Common myeloid progenitor, CD34-positive (primary cell): ENCODE data around the gene AREG.
A peak's percentile ranks its signal among the peaks of the same experiment; 100 is the strongest.

Experiments used
- CTCF ChIA-PET: fragments of 350-600 bp; sonication (Branson Sonifier 250); formaldehyde crosslinking; loops from one replicate; lab custom pipeline; 2021; ENCODE audit warnings: antibody characterized with exemption; lab: Charles Lee
- POLR2A ChIA-PET: fragments of 350-600 bp; sonication (Branson Sonifier 250); formaldehyde crosslinking; loops from one replicate; lab custom pipeline; 2021; ENCODE audit warnings: antibody characterized with exemption; lab: Charles Lee
- DNase-seq, 3 donors: peaks; one replicate each; pipeline versions ENCODE4 v3.0.0 to v3.0.0-alpha.2; 2013
- H3K27ac ChIP-seq, 2 experiments: 1 replicate in 1 of 2; 2 replicates in 1 of 2; pipeline ENCODE4 v1.7.0; 2013; ENCODE audit warnings: inconsistent platforms in 2 of 2, low read length in 2 of 2, mild to moderate bottlenecking in 2 of 2, low read depth in 1 of 2, moderate library complexity in 1 of 2; ENCODE audit not compliant: severe bottlenecking in 2 of 2, insufficient read depth in 1 of 2, poor library complexity in 1 of 2
- H3K27me3 ChIP-seq, 5 experiments: replicated peaks in 2 of 5; 1 replicate in 3 of 5; 2 replicates in 2 of 5; pipeline versions ENCODE4 v1.6.1 to v1.7.0; 2013; ENCODE audit warnings: low read length in 4 of 5, mild to moderate bottlenecking in 2 of 5, moderate library complexity in 2 of 5, inconsistent platforms in 1 of 5; ENCODE audit not compliant: insufficient read depth in 5 of 5, control insufficient read depth in 4 of 5
- H3K36me3 ChIP-seq, 4 experiments: 1 replicate in 2 of 4; 2 replicates in 2 of 4; pipeline versions ENCODE4 v1.6.1 to v1.7.0; 2013; ENCODE audit warnings: low read length in 3 of 4, control low read depth in 1 of 4, mild to moderate bottlenecking in 1 of 4; ENCODE audit not compliant: control insufficient read depth in 4 of 4, insufficient read depth in 4 of 4
- H3K4me1 ChIP-seq, 4 experiments: 1 replicate in 3 of 4; 2 replicates in 1 of 4; pipeline versions ENCODE4 v1.6.1 to v1.7.1; 2013; ENCODE audit warnings: low read length in 3 of 4, mild to moderate bottlenecking in 3 of 4, control low read depth in 1 of 4, inconsistent platforms in 1 of 4, moderate library complexity in 1 of 4; ENCODE audit not compliant: control insufficient read depth in 4 of 4, insufficient read depth in 4 of 4; ENCODE audit errors: control extremely low read depth in 1 of 4
- H3K4me3 ChIP-seq, 7 experiments: 1 replicate in 4 of 7; 2 replicates in 3 of 7; pipeline versions ENCODE4 v1.5.1 to v1.7.0; 2013; ENCODE audit warnings: mild to moderate bottlenecking in 7 of 7, low read length in 6 of 7, moderate library complexity in 6 of 7, inconsistent platforms in 2 of 7, low read depth in 2 of 7, control low read depth in 1 of 7; ENCODE audit not compliant: insufficient read depth in 4 of 7, control insufficient read depth in 1 of 7; ENCODE audit errors: extremely low read depth in 1 of 7
- H3K9me3 ChIP-seq, 5 experiments: 1 replicate in 4 of 5; 2 replicates in 1 of 5; pipeline versions ENCODE4 v1.6.1 to v1.7.1; 2013; ENCODE audit warnings: low read length in 4 of 5, mild to moderate bottlenecking in 2 of 5, inconsistent platforms in 1 of 5, low read depth in 1 of 5, moderate library complexity in 1 of 5; ENCODE audit not compliant: control insufficient read depth in 4 of 5, insufficient read depth in 2 of 5; ENCODE audit errors: control extremely low read depth in 1 of 5
- WGBS: methylation state at CpG from one replicate; pipeline ENCODE4 v1.1.5; 2013; ENCODE audit not compliant: insufficient coverage; 5-methylcytosine and 5-hydroxymethylcytosine counted together

The AREG gene

DNA sequence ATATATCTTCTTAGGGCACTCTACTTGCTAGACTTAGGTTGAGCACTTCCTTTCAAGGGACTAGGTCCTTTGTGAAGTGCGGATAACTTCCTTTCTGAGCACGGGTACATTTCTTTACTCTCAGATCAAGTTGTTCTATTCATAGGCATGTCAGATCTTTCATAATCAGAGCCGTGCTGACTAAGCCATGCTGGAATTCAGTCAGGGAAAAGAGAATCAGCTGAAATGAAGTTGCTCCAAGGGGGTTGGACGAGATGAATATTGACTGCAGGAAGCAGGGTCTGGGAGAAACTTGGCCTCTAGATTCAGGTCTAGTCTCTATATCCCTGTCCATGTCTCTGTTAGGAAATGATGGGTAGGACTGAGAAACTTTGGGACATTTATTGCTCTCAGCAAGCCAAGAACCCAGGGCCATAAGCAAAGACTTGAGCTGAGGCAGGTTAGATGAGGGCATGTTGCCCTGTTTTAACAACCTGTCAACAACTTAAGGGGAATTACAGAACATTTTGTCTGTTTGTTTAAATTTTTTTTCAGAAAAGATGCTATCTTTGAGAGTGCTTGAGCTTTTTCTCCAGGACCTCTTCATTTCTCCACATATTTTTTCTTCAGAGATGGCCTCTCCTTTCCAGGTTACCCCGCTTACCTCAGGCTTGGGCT lies 28.3 kb downstream of the AREG start:
- POLR2A ChIA-PET = interaction anchor here (0.8 kb wide), 1 partner anchor 63 kb away, joined by 3 read pairs; no protein-coding TSS in a partner anchor
- Histone ChIP-seq H3K36me3 (no peaks in the 10 kb centered on the region), H3K4me3 (no peak overlapping the region), H3K27me3 (no peaks in the 10 kb centered on the region), H3K9me3 (no peaks in the 10 kb centered on the region), H3K4me1 (peaks cover 0 to 2% (median 0%) of the 10 kb centered on the region in 4 experiments), H3K27ac (no peak overlapping the region)
- WGBS = 89% methylated on average over 5 of the region's 5 CpGs
- no peak for DNase-seq
- CTCF ChIA-PET = interaction anchor here (0.9 to 1.9 kb wide), 2 partner anchors 17 to 60 kb away, joined by 4 read pairs; no protein-coding TSS in a partner anchor

GRCh38 chr4:74474345-74475090 lies 29.6 kb downstream of the AREG start:
- H3K36me3 ChIP-seq = no peaks in the 10 kb centered on the region
- peaks cover 0 to 2% (median 0%) of the 10 kb centered on the region in 4 experiments for H3K4me1 ChIP-seq
- peak in 1 of 3 donors; percentile 23 for DNase-seq
- 38% methylated on average over 3 of the region's 4 CpGs for WGBS
- no peaks in the 10 kb centered on the region for H3K27me3 ChIP-seq
- no peak overlapping the region for H3K4me3 ChIP-seq
- H3K27ac ChIP-seq = no peak overlapping the region
- ChIA-PET CTCF (interaction anchor here (0.9 to 1.8 kb wide), 3 partner anchors 16 to 104 kb away, joined by 3 to 6 read pairs (median 4); no protein-coding TSS in a partner anchor), POLR2A (interaction anchor here (0.8 kb wide), 1 partner anchor 64 kb away, joined by 3 read pairs; no protein-coding TSS in a partner anchor)
- no peaks in the 10 kb centered on the region for H3K9me3 ChIP-seq

DNA sequence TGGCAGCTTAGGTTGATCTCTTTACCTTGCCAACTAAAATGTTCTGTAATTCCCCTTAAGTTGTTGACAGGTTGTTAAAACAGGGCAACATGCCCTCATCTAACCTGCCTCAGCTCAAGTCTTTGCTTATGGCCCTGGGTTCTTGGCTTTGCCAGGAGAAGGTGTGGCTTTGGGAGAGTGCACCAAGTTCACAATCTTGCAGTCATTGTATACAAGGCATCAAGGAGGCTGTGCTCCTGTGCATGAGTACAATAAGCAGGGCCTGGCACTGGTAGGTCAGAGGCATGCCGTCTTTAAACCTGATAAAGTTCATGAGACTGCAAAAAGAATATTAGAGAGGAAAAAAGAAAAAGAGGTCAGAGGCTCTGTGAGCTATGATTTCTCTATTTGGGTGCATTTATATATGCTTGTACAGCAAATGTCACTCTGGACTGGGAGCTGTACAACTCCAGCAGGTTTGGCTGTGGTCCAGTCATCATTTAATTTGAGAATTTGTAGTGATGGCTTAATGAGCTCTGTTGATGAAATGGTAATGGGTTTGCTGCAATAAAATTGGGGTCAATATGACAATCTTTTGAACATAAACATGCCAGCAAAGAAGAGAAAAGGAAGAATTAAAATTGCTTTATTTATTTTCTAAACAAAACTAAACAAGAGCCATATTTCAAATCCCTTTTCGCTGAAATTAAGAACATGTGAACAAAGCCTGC lies 30.3 kb downstream of the AREG start:
- WGBS = 100% methylated on average over 1 of the region's 2 CpGs
- no peak for DNase-seq
- CTCF ChIA-PET = interaction anchor here (0.9 to 1.8 kb wide), 4 partner anchors 15 to 105 kb away, joined by 3 to 6 read pairs (median 4); no protein-coding TSS in a partner anchor
- Histone ChIP-seq H3K4me3 (no peak overlapping the region), H3K36me3 (no peaks in the 10 kb centered on the region), H3K27ac (no peak overlapping the region), H3K9me3 (no peaks in the 10 kb centered on the region), H3K4me1 (peaks cover 0 to 2% (median 0%) of the 10 kb centered on the region in 4 experiments), H3K27me3 (no peaks in the 10 kb centered on the region)
- POLR2A ChIA-PET = no interaction called here

DNA sequence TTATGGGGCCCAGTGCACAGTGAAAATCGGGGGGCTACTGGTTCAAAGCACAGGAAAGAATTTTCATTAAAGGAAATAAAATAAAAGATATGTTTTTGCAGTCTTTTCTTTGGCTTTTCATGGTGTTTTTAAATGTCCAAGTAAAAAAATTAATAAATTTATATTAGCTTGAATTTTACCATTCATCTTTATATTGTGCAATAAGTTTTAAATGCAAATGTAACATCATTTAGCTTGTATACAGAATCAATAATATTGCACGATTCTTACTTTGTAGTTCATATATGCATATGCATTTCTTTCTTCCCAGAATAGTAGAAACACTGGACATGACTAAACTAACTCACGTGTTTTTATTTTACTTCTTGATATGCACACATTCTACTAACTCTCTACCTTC lies 31.0 kb downstream of the AREG start:
- Histone ChIP-seq H3K9me3 (no peaks in the 10 kb centered on the region), H3K27me3 (no peaks in the 10 kb centered on the region), H3K36me3 (no peaks in the 10 kb centered on the region), H3K27ac (no peak overlapping the region), H3K4me1 (peaks cover 0 to 2% (median 0%) of the 10 kb centered on the region in 4 experiments), H3K4me3 (no peak overlapping the region)
- WGBS = no CpG with 5 or more reads among the region's 3 CpGs
- ChIA-PET POLR2A (no interaction called here), CTCF (interaction anchor here (1.0 to 1.8 kb wide), 3 partner anchors 15 to 31 kb away, joined by 3 to 6 read pairs (median 4); no protein-coding TSS in a partner anchor)
- DNase-seq = no peak

DNA sequence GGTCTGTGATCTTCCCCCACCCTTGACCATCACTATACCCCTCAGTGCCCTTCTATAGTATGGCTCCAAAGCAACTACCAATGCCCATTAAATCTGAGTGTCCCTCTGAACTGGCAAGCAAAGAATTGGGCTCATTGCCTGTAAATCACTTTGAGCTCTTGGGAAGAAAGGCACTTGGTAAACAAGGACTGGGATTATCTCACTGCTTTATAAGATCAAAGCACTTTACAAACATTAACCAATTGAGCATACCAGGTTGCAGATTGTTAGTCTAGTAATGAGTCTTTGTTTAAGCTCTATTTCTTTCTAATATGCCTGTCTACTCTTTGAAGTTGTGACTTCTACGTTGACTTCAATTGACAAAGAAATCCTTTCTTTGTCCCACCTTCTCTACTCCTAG lies 34.1 kb downstream of the AREG start:
- no CpG with 5 or more reads among the region's 1 CpG for WGBS
- ChIA-PET CTCF (no interaction called here), POLR2A (no interaction called here)
- Histone ChIP-seq H3K4me3 (no peak overlapping the region), H3K4me1 (peaks cover 0 to 2% (median 0%) of the 10 kb centered on the region in 4 experiments), H3K36me3 (no peaks in the 10 kb centered on the region), H3K27ac (no peak overlapping the region), H3K27me3 (no peaks in the 10 kb centered on the region), H3K9me3 (no peaks in the 10 kb centered on the region)
- no peak for DNase-seq

DNA sequence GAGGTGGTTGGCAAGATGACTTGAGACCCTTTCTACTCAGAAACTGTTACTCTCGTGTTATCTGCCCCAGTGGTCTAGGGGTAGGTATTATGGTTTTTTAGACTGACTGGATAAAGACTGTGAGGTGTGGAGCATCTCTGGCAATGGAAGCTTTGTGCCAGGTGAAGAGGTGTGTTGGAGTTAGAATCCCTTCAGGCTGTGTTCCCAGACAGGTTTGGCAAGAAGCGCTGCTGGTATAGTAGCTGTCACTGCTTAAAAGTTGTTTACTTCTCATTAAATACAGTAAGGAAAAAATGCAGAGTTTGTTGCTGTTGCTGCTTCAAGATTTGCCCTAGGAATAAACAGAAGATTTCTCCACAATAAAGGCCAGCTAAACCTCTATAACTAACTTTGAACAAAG lies 35.3 kb downstream of the AREG start:
- WGBS = 100% methylated on average over 1 of the region's 2 CpGs
- no peaks in the 10 kb centered on the region for H3K27me3 ChIP-seq
- H3K4me1 ChIP-seq = no peaks in the 10 kb centered on the region
- POLR2A ChIA-PET = no interaction called here
- H3K27ac ChIP-seq = no peak overlapping the region
- H3K9me3 ChIP-seq = no peaks in the 10 kb centered on the region
- CTCF ChIA-PET = interaction anchor here (0.8 kb wide), 1 partner anchor 13 kb away, joined by 3 read pairs; no protein-coding TSS in a partner anchor
- H3K36me3 ChIP-seq = no peaks in the 10 kb centered on the region
- no peak overlapping the region for H3K4me3 ChIP-seq
- DNase-seq = no peak
